Activated T-cell treated with anti-CD3 and anti-CD28 coated beads, Interleukin-2, amount 50 U/mL, for 24 hours (primary cell): ENCODE measurements around the gene GCK.
"Not testable (repeated sequence)": the region's sequence is repeated elsewhere in the genome, so short reads cannot be mapped to it uniquely, and the experiment has no call there.

Source experiments
- DNase-seq: peaks from one replicate; pipeline ENCODE4 v3.0.0-alpha.2; 2020
- H3K27ac Mint-ChIP-seq: 2 replicates; pipeline ENCODE4 v1.8.0; 2020; ENCODE audit warnings: mild to moderate bottlenecking, mixed read lengths
- H3K27me3 Mint-ChIP-seq: 2 replicates; pipeline ENCODE4 v1.8.0; 2020; ENCODE audit warnings: mixed read lengths
- H3K36me3 Mint-ChIP-seq: 2 replicates; pipeline ENCODE4 v1.8.0; 2020; ENCODE audit warnings: low read depth, mixed read lengths
- H3K4me1 Mint-ChIP-seq: 2 replicates; pipeline ENCODE4 v1.8.0; 2020; ENCODE audit warnings: low read depth, mixed read lengths
- H3K4me3 Mint-ChIP-seq: 2 replicates; pipeline ENCODE4 v1.8.0; 2020; ENCODE audit warnings: mild to moderate bottlenecking, moderate library complexity, mixed read lengths
- H3K9me3 Mint-ChIP-seq: 2 replicates; pipeline ENCODE4 v1.8.0; 2020; ENCODE audit warnings: mixed read lengths

GCK gene

DNA sequence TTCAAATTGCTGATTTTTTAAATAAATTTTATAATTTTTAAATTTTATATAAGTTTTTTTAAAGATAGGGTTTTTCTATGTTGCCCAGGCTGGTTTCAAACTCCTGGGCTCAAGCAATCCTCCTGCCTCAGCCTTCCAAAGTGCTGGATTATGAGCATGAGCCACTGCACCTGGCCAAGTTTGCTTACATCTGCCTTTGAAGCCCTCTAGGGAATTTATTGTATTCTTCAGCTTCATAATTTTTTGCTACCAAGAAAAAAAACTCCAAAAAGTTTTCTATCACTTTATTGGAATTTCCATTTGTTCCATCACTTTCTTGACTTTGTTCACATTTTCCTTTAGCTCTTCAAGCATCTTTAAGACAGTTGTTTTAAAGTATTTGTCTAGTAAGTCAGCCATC lies 62.1 kb downstream of the GCK start:
- Mint-ChIP-seq H3K27ac (no peak overlapping the region), H3K9me3 (no peaks in the 10 kb centered on the region)
- no peak for DNase-seq

DNA sequence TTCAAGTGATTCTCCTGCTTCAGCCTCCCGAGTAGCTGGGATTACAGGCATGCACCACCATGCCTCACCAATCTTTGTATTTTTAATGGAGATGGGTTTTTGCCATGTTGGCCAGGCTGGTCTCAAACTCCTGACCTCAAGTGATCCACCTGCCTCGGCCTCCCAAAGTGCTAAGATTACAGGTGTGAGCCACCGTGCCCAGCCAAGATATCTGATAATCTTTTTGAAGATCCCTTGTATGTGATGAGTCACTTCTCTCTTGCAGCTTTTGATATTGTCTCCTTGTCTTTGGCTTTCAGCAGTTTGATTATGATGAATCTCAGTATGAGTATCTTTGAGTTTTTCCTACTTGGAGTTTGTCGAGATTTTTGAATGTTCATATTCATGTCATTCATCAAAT lies 62.7 kb downstream of the GCK start:
- H3K4me1 Mint-ChIP-seq, result peaks cover 19% of the 10 kb centered on the region
- peaks cover 16% of the 10 kb centered on the region for H3K36me3 Mint-ChIP-seq
- not testable (repeated sequence) for H3K27me3 Mint-ChIP-seq, DNase-seq, H3K9me3 Mint-ChIP-seq, H3K27ac Mint-ChIP-seq, H3K4me3 Mint-ChIP-seq

More for the DNA sequence above, 62.1 kb downstream of the GCK start:
- Mint-ChIP-seq H3K36me3 (peaks cover 10% of the 10 kb centered on the region), H3K4me1 (peaks cover 14% of the 10 kb centered on the region), H3K4me3 (no peak overlapping the region), H3K27me3 (no peaks in the 10 kb centered on the region)

DNA sequence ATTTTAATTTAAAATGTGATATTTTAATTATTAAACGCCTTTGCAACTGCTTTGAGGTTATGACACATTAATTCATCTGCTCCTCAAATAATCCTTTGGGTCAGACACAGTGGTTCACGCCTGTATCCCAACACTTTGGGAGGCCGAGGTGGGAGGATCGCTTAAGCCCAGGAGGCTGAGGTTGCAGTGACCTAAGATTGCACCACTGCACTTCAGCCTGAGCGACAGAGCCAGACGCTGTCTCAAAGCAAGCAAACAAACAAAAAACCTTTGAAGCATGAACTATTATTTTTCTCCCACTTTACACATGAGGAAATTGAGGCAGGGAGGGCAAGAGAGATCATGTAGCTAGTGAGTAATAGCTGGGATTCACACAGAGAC lies 64.4 kb downstream of the GCK start:
- Mint-ChIP-seq H3K9me3 (no peaks in the 10 kb centered on the region), H3K36me3 (peaks cover 33% of the 10 kb centered on the region), H3K27ac (no peak overlapping the region), H3K27me3 (no peaks in the 10 kb centered on the region), H3K4me1 (peaks cover 37% of the 10 kb centered on the region), H3K4me3 (peak overlapping the region; percentile 52)
- no peak for DNase-seq

DNA sequence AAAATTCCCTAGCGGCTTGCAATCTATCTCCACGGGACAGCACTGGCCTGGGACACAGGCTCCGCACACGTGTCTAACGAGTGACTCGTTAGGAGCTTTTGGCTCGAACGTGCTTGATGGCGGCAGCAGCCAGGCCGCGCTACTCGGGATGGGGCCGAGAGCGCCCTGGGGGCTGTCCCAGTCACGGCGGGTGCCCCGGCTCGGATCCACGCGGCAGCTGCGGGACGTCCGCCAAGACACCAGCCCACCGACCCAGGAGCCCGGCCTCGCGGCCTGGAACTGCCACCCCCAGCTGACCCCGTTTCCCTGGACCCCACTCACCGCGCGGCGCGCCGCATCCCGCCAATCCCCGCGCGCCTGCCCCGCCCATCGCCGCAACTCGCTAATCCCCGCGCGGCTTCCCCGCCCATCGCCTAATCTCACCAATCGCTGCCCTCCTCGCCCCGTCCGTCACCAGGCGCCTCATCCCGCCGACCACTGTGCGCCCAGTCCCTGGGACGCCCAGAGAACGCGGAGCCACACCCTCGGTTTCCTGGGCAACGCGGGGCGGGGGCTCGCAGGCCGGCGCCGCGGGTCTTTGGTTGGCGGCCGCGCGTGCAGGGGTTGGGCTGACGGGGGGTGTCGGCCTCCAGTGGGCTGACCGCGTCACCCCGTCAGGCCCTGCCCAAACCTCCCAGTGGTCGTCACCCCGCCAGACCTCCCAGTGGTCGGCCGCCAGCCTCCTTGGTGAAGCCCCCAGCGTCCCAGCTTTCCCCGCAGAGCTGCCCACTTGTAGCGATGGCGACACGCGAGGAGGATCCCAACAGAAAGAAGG lies 65.8 kb downstream of the GCK start, which contains the start of gene POLD2:
Gene POLD2, minus strand, starts transcription at position 359 of the 814 bp plus-strand sequence. CDS start 1,495 bp downstream, outside the sequence.
- H3K27ac Mint-ChIP-seq, result peak within 1 kb of the TSS; percentile 90
- H3K27me3 Mint-ChIP-seq, result no peaks in the 10 kb centered on the region
- peaks cover 46% of the 10 kb centered on the region for H3K4me1 Mint-ChIP-seq
- H3K36me3 Mint-ChIP-seq, result peaks cover 47% of the 10 kb centered on the region
- H3K4me3 Mint-ChIP-seq, result peak within 1 kb of the TSS; percentile 85
- H3K9me3 Mint-ChIP-seq, result no peaks in the 10 kb centered on the region
- peak; percentile 98 for DNase-seq

DNA sequence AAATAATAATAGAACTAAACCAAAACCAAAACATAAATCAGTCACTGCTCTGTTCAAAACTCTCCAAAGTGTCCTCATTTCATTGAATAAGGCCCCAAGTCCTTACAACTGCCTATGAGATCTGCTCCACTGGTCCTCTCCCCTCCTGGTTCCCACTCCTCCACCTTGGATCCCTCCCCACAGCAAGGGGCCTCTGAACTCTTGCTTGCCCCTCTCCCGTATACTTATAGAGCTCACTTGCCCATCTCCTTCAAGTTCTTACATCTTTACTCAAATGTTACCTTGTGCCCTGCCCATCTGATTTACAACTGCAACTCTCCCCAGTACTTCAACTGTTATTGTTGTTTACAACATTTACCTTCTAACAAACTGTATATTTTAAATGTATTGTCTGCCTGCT lies 66.7 kb downstream of the GCK start:
- Mint-ChIP-seq H3K27ac (peak overlapping the region; percentile 90), H3K4me1 (peaks cover 50% of the 10 kb centered on the region), H3K27me3 (no peaks in the 10 kb centered on the region), H3K36me3 (peaks cover 56% of the 10 kb centered on the region), H3K9me3 (no peaks in the 10 kb centered on the region), H3K4me3 (peak overlapping the region; percentile 85)
- DNase-seq, result peak; percentile 33

DNA sequence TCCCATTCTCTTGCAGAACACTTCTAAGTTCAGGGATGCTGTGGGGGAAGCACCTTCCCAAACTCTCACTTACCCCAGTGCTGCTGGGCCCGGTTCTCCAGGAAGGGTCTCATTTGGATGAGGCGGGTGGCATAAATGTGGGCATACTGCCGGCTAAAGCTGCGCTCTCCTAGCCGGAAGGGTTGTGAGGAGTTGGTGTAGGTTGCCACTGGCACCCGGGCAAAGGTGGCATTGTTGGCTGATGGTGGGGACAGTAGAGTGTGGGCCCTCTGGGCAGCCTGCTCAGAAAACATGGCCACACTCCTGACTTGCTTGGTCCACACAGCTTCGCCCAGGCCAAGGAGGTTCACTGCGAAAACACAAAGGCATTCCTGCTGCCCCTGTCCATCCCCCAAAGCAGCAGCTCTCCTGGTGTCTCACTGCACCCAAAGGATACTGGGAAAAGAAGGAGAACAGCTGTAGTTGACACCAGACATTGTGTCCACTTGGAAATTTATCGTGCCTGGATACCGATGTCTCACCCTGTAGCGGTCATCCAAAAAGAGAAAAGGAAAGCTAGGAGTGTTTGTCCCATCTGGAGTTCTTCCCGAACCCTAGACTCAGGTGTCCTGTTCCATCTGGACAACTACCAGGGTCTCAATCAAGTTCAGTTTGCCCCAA lies 67.3 kb downstream of the GCK start:
- Mint-ChIP-seq H3K9me3 (no peaks in the 10 kb centered on the region), H3K27me3 (no peaks in the 10 kb centered on the region), H3K4me3 (peak overlapping the region; percentile 85), H3K4me1 (peaks cover 50% of the 10 kb centered on the region), H3K27ac (peak overlapping the region; percentile 90), H3K36me3 (peaks cover 62% of the 10 kb centered on the region)
- no peak for DNase-seq

DNA sequence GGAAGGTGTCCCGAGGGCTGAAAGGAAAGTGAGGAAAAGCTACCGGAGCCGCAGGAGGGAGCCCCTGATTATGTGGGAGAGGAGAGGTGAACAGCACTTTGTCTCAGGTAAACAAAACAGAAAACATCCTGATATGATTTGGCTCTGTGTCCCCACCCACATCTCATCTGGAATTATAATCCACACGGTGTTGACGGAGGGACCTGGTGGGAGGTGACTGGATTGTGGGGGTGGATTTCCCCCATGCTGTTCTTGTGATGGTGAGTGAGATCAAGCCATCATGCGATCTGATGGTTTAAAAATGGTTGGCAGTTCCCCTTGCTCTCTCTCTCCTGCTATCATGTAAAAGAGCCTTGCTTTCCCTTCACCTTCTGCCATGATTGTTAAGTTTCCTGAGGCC lies 68.8 kb downstream of the GCK start:
- Mint-ChIP-seq H3K4me3 (no peak overlapping the region), H3K27ac (peak overlapping the region; percentile 64), H3K4me1 (peaks cover 47% of the 10 kb centered on the region), H3K27me3 (no peaks in the 10 kb centered on the region), H3K9me3 (no peaks in the 10 kb centered on the region), H3K36me3 (peaks cover 77% of the 10 kb centered on the region)
- no peak for DNase-seq

DNA sequence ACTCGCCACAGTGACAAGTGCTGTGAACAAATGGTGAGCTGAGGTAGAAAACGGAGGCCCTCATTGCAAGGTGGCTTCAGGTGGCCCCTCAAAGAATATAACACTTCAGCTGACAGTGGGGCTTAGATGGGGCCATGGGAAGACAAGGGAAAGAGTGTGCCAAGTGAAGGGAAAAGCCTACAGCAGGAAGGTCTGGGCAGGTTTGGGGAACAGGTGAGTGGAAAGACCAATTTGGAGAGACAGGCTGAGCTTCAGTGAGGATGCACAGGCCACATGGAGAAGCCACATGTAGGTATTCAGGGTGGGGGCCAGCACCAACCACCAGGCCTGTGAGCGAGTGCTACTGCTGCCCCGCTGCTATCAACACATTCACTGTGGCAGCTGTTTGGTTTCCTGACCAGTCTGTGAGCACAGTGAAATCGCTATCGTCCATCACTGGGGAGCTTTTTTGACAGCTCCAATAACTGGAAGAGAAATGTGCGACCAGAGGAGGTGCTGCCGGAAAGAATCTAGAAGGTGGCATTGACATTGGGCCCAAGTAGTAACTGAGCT lies 69.3 kb downstream of the GCK start:
- Mint-ChIP-seq H3K27ac (peak overlapping the region; percentile 56), H3K4me3 (peak overlapping the region; percentile 11), H3K36me3 (peaks cover 82% of the 10 kb centered on the region), H3K4me1 (peaks cover 46% of the 10 kb centered on the region), H3K9me3 (no peaks in the 10 kb centered on the region), H3K27me3 (no peaks in the 10 kb centered on the region)
- no peak for DNase-seq

DNA sequence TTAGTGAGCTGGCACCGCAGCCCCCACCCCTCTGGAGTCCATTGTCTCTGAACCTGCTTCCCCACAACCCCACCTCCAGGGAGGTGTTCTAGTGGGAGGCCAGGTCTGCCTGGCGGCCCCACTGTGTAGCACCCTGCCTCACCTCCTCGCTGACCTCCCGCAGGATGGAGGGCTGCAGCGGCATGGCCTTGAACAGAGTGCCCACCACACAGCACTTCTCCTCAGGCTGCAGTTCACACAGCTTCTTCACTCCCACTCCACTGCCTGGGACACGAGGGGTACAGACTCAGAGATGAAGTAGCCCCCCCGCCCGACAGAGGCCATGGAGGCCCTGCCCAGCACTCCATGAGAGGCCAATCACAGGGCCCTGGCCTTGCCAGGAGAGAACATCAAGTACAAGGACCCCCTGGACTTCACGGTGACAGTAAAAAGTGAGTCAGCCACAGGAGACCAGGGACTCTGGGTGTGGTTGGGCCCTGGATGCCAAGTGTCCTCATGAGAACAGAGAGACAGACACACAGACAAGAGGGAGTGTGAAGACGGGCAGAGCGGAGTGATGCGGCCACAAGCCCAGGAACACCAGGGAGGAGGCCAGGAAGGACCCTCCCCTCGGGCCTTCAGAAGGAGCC lies 71.3 kb downstream of the GCK start:
- H3K27me3 Mint-ChIP-seq, result no peaks in the 10 kb centered on the region
- H3K4me1 Mint-ChIP-seq, result peaks cover 42% of the 10 kb centered on the region
- no peak overlapping the region for H3K4me3 Mint-ChIP-seq
- no peaks in the 10 kb centered on the region for H3K9me3 Mint-ChIP-seq
- no peak for DNase-seq
- peaks cover 98% of the 10 kb centered on the region for H3K36me3 Mint-ChIP-seq
- H3K27ac Mint-ChIP-seq, result no peak overlapping the region

DNA sequence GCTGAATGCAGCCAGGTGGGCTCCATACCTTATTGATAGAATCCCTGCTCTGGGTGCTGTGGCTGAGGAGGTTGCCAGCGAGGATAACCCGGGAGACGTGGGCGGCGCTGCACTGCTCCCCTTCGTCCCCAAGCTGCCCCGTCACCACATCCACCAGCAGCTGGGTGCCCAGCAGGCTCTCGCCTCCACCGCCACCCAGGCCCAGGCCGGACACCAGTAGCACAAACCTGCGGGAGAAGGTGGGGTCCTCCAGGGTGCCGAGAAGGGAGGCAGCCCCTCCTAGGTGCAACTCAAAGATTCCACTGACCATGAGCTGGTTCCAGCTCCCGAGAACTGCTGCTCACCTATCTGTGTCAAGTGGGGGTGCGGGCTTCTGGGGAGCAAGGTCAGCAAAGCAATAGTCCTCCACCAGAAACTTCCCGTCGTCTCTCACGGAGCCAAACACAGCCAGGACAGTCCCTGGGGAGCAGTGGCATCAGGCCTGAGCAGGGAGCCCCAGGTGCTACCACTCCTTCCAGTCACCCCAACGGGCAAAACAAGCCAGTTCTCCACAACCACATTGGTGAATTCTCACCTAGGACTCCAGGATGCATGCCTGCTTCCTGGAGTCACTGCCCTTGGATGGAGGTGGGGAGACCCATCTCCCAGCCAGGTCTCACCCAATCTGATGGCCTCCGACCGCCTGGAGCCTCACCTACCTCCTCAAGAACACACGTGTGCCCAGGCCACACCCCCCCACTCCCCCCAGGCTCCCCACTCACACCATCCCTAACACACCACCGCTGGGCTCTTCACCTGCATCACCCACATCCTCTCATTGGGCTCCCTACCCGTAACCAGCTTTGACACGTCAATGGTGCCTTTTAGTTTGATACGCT lies 72.2 kb downstream of the GCK start:
- Mint-ChIP-seq H3K36me3 (peaks cover 98% of the 10 kb centered on the region), H3K4me1 (peaks cover 35% of the 10 kb centered on the region), H3K27ac (peak overlapping the region; percentile 29), H3K9me3 (no peaks in the 10 kb centered on the region), H3K27me3 (no peaks in the 10 kb centered on the region), H3K4me3 (no peak overlapping the region)
- no peak for DNase-seq

DNA sequence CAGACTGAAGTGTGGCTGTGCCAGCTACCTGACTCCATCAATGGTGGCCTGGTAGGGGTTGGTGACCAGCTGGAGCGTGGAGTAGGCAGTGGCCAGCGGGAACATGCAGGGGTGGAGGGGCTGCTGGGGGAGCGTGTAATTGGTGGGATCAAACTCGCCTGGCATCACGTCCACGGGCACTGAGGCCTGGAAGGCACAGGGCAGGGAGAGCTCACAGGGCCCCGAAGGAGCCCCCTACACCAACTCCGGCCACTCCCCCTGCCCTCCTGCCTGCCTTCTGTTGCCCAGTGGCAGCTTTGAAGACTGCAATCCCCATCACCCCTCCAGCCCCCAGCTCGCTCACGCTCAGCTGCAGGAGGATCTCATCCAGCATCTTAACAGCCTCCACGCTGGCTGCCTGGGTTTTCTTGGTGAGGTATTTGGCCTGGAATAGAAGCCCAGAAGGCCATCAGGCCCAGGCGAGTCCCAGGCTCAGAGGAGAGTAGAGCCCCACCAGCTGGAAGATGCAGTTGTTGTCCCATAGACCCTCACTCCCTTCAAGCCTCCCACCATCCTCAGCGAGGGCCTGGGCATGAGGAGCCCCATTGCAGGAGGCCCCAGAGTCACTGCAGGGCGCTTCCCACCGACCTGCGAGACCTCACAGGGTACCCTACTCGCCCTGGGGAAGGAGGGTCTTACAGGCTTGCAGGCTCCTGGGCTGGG lies 73.0 kb downstream of the GCK start:
- Mint-ChIP-seq H3K36me3 (peaks cover 98% of the 10 kb centered on the region), H3K4me1 (peaks cover 27% of the 10 kb centered on the region), H3K27ac (no peak overlapping the region), H3K4me3 (no peak overlapping the region), H3K9me3 (no peaks in the 10 kb centered on the region), H3K27me3 (no peaks in the 10 kb centered on the region)
- DNase-seq, result no peak

DNA sequence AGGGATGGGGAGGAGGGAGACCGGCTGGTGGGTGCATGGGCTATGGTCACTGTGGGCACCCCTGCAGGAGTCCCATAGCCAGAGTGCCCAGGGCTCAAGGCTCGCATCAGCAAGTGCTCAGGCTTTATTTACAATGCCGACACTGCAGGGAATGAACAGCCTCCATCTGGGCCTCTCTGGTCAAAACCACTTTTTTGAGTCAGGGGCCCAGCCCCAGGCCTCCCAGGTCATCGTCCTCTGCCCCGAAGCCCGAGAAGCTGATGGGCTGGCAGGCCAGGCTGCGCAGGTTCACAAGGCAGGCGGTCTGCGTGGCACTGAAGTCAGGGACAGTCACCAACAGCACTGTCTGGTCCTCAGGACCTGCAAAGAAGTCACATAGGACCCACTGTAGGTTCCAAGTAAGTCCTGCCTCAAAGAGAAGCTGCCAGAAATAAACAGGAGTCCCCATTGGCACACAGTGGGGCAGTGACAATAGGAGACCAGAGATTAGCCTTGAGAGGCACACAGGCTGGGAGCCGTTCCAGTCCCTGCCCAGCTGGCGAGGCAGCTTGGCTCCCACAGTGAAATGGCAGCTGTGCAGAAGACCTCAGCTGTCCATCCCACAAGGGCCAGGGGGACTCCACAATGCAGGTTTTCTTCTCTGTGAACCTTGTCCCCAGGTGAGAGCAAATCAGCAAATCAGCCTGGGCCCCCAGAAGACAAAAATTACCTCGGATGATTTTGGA lies 74.5 kb downstream of the GCK start:
- peak; percentile 30 for DNase-seq
- Mint-ChIP-seq H3K4me1 (peaks cover 12% of the 10 kb centered on the region), H3K36me3 (peaks cover 94% of the 10 kb centered on the region), H3K27me3 (no peaks in the 10 kb centered on the region), H3K4me3 (no peak overlapping the region), H3K27ac (peak overlapping the region; percentile 55), H3K9me3 (no peaks in the 10 kb centered on the region)

DNA sequence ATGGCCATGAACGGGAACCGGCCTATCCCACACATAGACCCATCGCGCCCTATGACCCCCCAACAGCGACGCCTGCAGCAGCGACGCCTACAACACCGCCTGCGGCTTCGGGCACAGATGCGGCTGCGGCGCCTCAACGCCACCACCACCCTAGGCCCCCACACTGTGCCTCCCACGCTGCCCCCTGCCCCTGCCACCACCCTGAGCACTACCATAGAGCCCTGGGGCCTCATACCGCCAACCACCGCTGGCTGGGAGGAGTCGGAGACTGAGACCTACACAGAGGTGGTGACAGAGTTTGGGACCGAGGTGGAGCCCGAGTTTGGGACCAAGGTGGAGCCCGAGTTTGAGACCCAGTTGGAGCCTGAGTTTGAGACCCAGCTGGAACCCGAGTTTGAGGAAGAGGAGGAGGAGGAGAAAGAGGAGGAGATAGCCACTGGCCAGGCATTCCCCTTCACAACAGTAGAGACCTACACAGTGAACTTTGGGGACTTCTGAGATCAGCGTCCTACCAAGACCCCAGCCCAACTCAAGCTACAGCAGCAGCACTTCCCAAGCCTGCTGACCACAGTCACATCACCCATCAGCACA lies 75.4 kb downstream of the GCK start:
- peaks cover 4% of the 10 kb centered on the region for H3K4me1 Mint-ChIP-seq
- DNase-seq, result peak; percentile 31
- H3K9me3 Mint-ChIP-seq, result no peaks in the 10 kb centered on the region
- peak overlapping the region; percentile 55 for H3K27ac Mint-ChIP-seq
- no peak overlapping the region for H3K4me3 Mint-ChIP-seq
- peaks cover 88% of the 10 kb centered on the region for H3K36me3 Mint-ChIP-seq
- H3K27me3 Mint-ChIP-seq, result no peaks in the 10 kb centered on the region
